K562 (cell line): ENCODE data around the gene COL4A2. TPM values are rescaled to one million over a fixed set of nuclear protein-coding genes. Genes with fewer than 3 reads are reported as not detected.

Experiments used
- ATAC-seq: fragments of 200-7000 bp; cut with Tn5 transposase; 3 replicates; pipeline ENCODE4 v1.9.1; 2020; ENCODE audit warnings: moderate library complexity
- BruUV-seq: library from RNA; stranded (reverse); fragments of 400-500 nt; replicated peaks from 2 replicates; lab custom pipeline; 2021; lab: Mats Ljungman, UMichigan
- CTCF ChIA-PET: fragments of 300-600 bp; formaldehyde crosslinking; extraction: SDS; loops from one replicate; lab custom pipeline; 2021; ENCODE audit warnings: low intra/inter-chr PET ratio; lab: Yijun Ruan, JAX
- POLR2A ChIA-PET: fragments of 300-600, 350-650 bp; sonication (Branson Sonifier 250); formaldehyde crosslinking; extraction: SDS; loops from one replicate; lab custom pipeline; 2021; ENCODE audit warnings: antibody characterized with exemption, inconsistent platforms; lab: Yijun Ruan, JAX
- DNase-seq, 4 experiments: peaks; one replicate each; pipeline versions ENCODE4 v3.0.0 to v3.0.0-alpha.2; 2011 to 2018; ENCODE audit warnings: low spot score in 3 of 4, mixed read lengths in 3 of 4; ENCODE audit errors: extremely low read depth in 1 of 4
- FAIRE-seq: peaks from 2 replicates; lab custom pipeline; 2011; peaks lifted over from hg19 to GRCh38; lab: Jason Lieb, UNC
- H2AFZ ChIP-seq: 2 replicates; pipeline ENCODE4 v1.6.0; 2011; ENCODE audit warnings: low read depth, low read length, control low read depth, inconsistent platforms
- H3K27ac ChIP-seq: fragments of 200-600 bp; 3 replicates; pipeline ENCODE4 v1.8.0; 2011; ENCODE audit warnings: low read depth, mild to moderate bottlenecking, control low read depth, inconsistent platforms, low read length, moderate library complexity, mixed read lengths; ENCODE audit errors: extremely low read depth
- H3K27me3 ChIP-seq, 2 experiments: fragments of 300-600 bp in 1 of 2; 2 replicates in 1 of 2; 3 replicates in 1 of 2; pipeline versions ENCODE4 v1.6.0 to v1.8.0; 2011; ENCODE audit warnings: inconsistent platforms in 2 of 2, low read length in 2 of 2, mild to moderate bottlenecking in 1 of 2, mixed read lengths in 1 of 2, moderate library complexity in 1 of 2; ENCODE audit not compliant: control insufficient read depth in 2 of 2, insufficient read depth in 2 of 2
- H3K36me3 ChIP-seq: fragments of 300-600 bp; 3 replicates; pipeline ENCODE4 v1.8.0; 2011; ENCODE audit warnings: mild to moderate bottlenecking, low read length, inconsistent platforms; ENCODE audit not compliant: control insufficient read depth, insufficient read depth
- H3K4me1 ChIP-seq, 2 experiments: fragments of 200-600 bp in 1 of 2; replicated peaks in 1 of 2; 2 replicates in 1 of 2; 3 replicates in 1 of 2; pipeline versions ENCODE4 v1.5.1 to v1.8.0; 2011; ENCODE audit warnings: inconsistent platforms in 2 of 2, low read length in 2 of 2, mild to moderate bottlenecking in 1 of 2, mixed read lengths in 1 of 2, moderate library complexity in 1 of 2; ENCODE audit not compliant: control insufficient read depth in 2 of 2, insufficient read depth in 2 of 2
- H3K4me2 ChIP-seq: 2 replicates; pipeline ENCODE4 v1.6.1; 2011; ENCODE audit warnings: low read length, control low read depth, inconsistent platforms, mixed read lengths; ENCODE audit not compliant: insufficient read depth
- H3K4me3 ChIP-seq: fragments of 200-600 bp; sonication (generic), shearing (Covaris generic); 2 replicates; pipeline ENCODE4 v1.5.1; 2016; ENCODE audit warnings: control low read depth, inconsistent platforms
- H3K79me2 ChIP-seq: fragments of 200-600 bp; 3 replicates; pipeline ENCODE4 v1.8.0; 2011; ENCODE audit warnings: low read length, inconsistent platforms; ENCODE audit not compliant: control insufficient read depth, insufficient read depth
- H3K9ac ChIP-seq, 2 experiments: 2 replicates each; pipeline versions ENCODE4 v1.6.0 to v1.6.1; 2011; ENCODE audit warnings: low read depth in 2 of 2, low read length in 2 of 2, control low read depth in 1 of 2, inconsistent platforms in 1 of 2, mild to moderate bottlenecking in 1 of 2, mixed read lengths in 1 of 2; ENCODE audit not compliant: insufficient read depth in 1 of 2
- H3K9me1 ChIP-seq: one replicate; pipeline ENCODE4 v1.6.0; 2011; ENCODE audit warnings: inconsistent platforms, mild to moderate bottlenecking, low read length, moderate library complexity; ENCODE audit not compliant: control insufficient read depth, insufficient read depth
- H3K9me3 ChIP-seq: replicated peaks from 2 replicates; pipeline ENCODE4 v1.5.1; 2011; ENCODE audit warnings: low read depth, low read length, inconsistent platforms; ENCODE audit not compliant: control insufficient read depth, insufficient read depth
- H4K20me1 ChIP-seq: replicated peaks from 2 replicates; pipeline ENCODE4 v1.6.1; 2011; ENCODE audit warnings: low read length, inconsistent platforms, mixed read lengths; ENCODE audit not compliant: control insufficient read depth, insufficient read depth
- TCF15 ChIP-seq: fragments of 250-450 bp; sonication (Bioruptor Pico); IDR thresholded peaks from 2 replicates; pipeline ENCODE4 v1.8.0; 2022; ENCODE audit warnings: moderate library complexity, mild to moderate bottlenecking, inconsistent platforms
- WGBS: fragments of 100-300 bp; shearing (Covaris generic); methylation state at CpG from one replicate; pipeline ENCODE4 v1.1.6; 2016; ENCODE audit warnings: low coverage, mixed read lengths; ENCODE audit not compliant: insufficient coverage; ENCODE audit errors: missing lambda C conversion rate; 5-methylcytosine and 5-hydroxymethylcytosine counted together
- in situ Hi-C: fragments of 300-500 bp; cut with MboI; formaldehyde crosslinking; loops from 4 replicates; pipeline ENCODE4 v1.15.0; 2018; ENCODE audit warnings: inconsistent platforms, mixed read lengths
- intact Hi-C: fragments of 100-400 bp; cut with micrococcal nuclease; formaldehyde crosslinking; loops from 2 replicates; pipeline ENCODE4 v1.14.2; 2022
- polyA plus RNA-seq, 8 experiments: library from polyadenylated mRNA; depleted of rRNA in 4 of 8; stranded (reverse) in 5 of 8; unstranded in 3 of 8; fragments of >200 nt; fragmentation: Nextera tagmentation in 2 of 8; fragmentation: Illumina TruSeq in 1 of 8; extraction: Ambion mirVana in 2 of 8; extraction: Trizol in 1 of 8; gene quantifications; 2 replicates each; pipeline versions ENCODE4 v1.2.1 to v1.2.3, GENCODE V29; 2011 to 2014; ENCODE audit warnings: inconsistent platforms in 1 of 8, missing spikeins in 1 of 8
- total RNA-seq, 7 experiments: library from RNA; depleted of rRNA in 6 of 7; stranded (reverse); fragments of >200 nt in 6 of 7; fragmentation: Illumina TruSeq in 2 of 7; extraction: Trizol in 2 of 7; gene quantifications; 2 replicates each; pipeline versions ENCODE4 v1.2.1 to v1.2.3, GENCODE V29; 2011 to 2021; ENCODE audit warnings: low replicate concordance in 1 of 7
- TF ChIP-seq, protein P1 (sequence below): fragments of 250-450 bp; sonication (Bioruptor Pico); IDR thresholded peaks from 2 replicates; pipeline ENCODE4 v1.5.0; 2021; ENCODE audit warnings: mild to moderate bottlenecking, moderate library complexity
- TF ChIP-seq, protein P2 (sequence below): fragments of 200-800 bp; sonication (Bioruptor generic); IDR thresholded peaks from 2 replicates; pipeline ENCODE4 v1.6.1; 2017; ENCODE audit warnings: missing genetic modification characterization, missing compliant biosample characterization

Gene COL4A2
- total and polyA plus RNA-seq, 9 of the 15 experiments (the other 6 are each of a cell fraction or from before 2014, with no cell fraction given), result 0.13 to 15.2 (median 8.1) TPM

GRCh38 chr13:110458017-110458416 is 150.9 kb downstream of the COL4A2 start:
- H3K27ac ChIP-seq, result no peak overlapping the region
- no peak overlapping the region for H2AFZ ChIP-seq
- in situ Hi-C loops (no loop called here), intact Hi-C loops (loop anchor here (5.0 to 10.0 kb wide), 4 partner anchors 69 to 457 kb away; partner anchors contain the start of genes ANKRD10, ING1 and RAB20)
- no peak overlapping the region for H3K9ac ChIP-seq
- no peak for ATAC-seq
- no peak for DNase-seq
- CTCF ChIA-PET, result no interaction called here
- no peaks in the 10 kb centered on the region for H4K20me1 ChIP-seq
- no TSS peak for BruUV-seq
- H3K9me3 ChIP-seq, result no peaks in the 10 kb centered on the region
- no peak overlapping the region for H3K4me2 ChIP-seq
- no peaks in the 10 kb centered on the region for H3K79me2 ChIP-seq
- TF ChIP-seq TCF15 (CRISPR knock-in tag), result no peak
- TF ChIP-seq, protein P1, sequence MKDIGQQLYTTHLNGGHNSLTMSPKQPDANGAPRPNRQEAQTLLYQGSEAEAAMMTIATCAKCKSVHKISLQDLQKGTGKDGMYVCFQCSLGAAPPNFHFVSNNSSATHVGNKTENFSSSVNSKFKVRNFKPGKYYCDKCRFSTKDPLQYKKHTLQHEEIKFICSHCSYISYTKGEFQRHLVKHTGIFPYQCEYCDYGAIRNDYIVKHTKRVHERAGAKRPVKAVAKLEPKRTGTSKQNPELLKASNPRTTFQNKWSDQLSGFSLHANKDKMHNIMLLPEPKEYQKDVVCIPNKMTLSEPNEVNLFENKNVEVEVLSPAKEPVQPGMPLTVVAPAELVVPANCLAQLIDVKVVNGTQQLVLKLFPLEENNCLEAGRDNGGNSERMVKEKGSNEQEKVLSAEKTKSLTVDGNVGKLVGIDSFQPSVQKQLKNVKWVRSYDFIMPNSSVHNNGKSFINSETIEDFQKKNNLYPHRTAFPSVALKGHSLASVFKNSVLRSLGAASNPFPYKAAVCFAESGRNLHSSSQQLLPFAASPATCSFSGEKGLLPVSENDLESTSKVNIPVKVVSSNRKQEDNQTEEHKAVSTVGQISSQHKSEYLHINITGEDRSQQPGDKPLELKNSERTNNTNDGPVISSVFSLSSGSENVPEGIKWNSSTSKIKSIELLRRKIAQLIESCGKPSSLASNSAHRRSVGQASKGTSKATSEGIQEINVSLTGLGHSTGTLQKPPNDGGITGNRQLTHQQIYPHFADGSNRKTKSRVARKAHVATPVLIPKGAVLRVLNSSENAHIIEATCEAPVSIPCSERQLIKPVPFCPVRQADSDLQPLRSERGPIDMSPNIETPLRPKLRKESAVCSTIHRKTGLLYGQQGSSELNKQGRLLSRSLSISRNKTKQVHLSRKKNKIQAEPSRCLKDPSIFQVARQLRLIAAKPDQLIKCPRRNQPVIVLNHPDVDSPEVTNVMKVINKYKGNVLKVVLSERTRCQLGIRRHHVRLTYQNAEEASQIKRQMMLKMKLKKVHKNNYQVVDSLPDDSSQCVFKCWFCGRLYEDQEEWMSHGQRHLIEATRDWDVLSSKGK, result no peak
- TF ChIP-seq, protein P2, sequence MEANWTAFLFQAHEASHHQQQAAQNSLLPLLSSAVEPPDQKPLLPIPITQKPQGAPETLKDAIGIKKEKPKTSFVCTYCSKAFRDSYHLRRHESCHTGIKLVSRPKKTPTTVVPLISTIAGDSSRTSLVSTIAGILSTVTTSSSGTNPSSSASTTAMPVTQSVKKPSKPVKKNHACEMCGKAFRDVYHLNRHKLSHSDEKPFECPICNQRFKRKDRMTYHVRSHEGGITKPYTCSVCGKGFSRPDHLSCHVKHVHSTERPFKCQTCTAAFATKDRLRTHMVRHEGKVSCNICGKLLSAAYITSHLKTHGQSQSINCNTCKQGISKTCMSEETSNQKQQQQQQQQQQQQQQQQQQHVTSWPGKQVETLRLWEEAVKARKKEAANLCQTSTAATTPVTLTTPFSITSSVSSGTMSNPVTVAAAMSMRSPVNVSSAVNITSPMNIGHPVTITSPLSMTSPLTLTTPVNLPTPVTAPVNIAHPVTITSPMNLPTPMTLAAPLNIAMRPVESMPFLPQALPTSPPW (CRISPR knock-in tag), result no peak
- H3K27me3 ChIP-seq, result no peaks in the 10 kb centered on the region
- H3K4me3 ChIP-seq, result no peak overlapping the region
- no peaks in the 10 kb centered on the region for H3K9me1 ChIP-seq
- H3K4me1 ChIP-seq, result peaks cover 6 to 21% of the 10 kb centered on the region in 2 experiments; a peak in 4 of 5 replicates
- FAIRE-seq, result no peak
- POLR2A ChIA-PET, result no interaction called here
- WGBS, result 41% methylated on average over 4 of the region's 8 CpGs
- H3K36me3 ChIP-seq, result no peaks in the 10 kb centered on the region
